PC-3 (cell line): ENCODE results near the gene PTPN21.

Experiments
- CTCF ChIP-seq: fragments of 300-600 bp; sonication (generic); conservative IDR thresholded peaks from 2 replicates; pipeline ENCODE4 v1.5.1; 2017; ENCODE audit warnings: antibody characterized with exemption, low read depth, mild to moderate bottlenecking, low read length
- EZH2 ChIP-seq: fragments of 300-600 bp; sonication (generic); IDR thresholded peaks from one replicate; pipeline ENCODE4 v1.6.1; 2017; ENCODE audit warnings: antibody characterized with exemption, mild to moderate bottlenecking, low read length; ENCODE audit not compliant: unreplicated experiment

GRCh38 chr14:88572117-88572516 is 17.3 kb upstream of the PTPN21 start:
- TF ChIP-seq CTCF = no peak
- no peak for TF ChIP-seq EZH2
